Measurements from ENCODE around the gene GDF11. TPM values are rescaled to one million over a fixed set of nuclear protein-coding genes. Genes with fewer than 3 reads are reported as not detected.

GDF11 gene
- total and polyA plus RNA-seq, 2 of the 8 experiments (the other 6 are each of a cell fraction or from before 2014, with no cell fraction given) = 12.1 to 15.1 TPM

GRCh38 chr12:55698241-55698955 lies 44.5 kb upstream of the GDF11 start:
- Histone ChIP-seq H3K4me2 (ENCODE audit: insufficient read depth in 1 of 2, low read depth in 2 of 2, low read length in 2 of 2) (no peak overlapping the region), H3K23me2 (ENCODE audit: low read depth, low read length) (no peaks in the 10 kb centered on the region), H3K27ac (ENCODE audit: low read depth, low read length) (no peak overlapping the region), H2AFZ (ENCODE audit: low read length) (no peak overlapping the region), H3K56ac (replicated peaks; ENCODE audit: insufficient read length, low read depth, low read length) (no peak overlapping the region), H2AK5ac (ENCODE audit: low read depth, low read length) (no peak overlapping the region), H3K23ac (ENCODE audit: insufficient read length) (no peak overlapping the region), H3K27me3 (replicated peaks in 1 of 4; ENCODE audit: control insufficient read depth in 3 of 4, extremely low read depth in 1 of 4, insufficient read depth in 3 of 4, low read length in 3 of 4) (no peaks in the 10 kb centered on the region), H3K79me1 (ENCODE audit: low read depth, low read length) (peaks cover 3% of the 10 kb centered on the region), H2BK20ac (ENCODE audit: low read length) (no peak overlapping the region), H2BK120ac (replicated peaks; ENCODE audit: low read depth, low read length) (no peak overlapping the region), H3K9me3 (ENCODE audit: insufficient read depth in 2 of 2, low read depth in 1 of 2, low read length in 1 of 2) (no peaks in the 10 kb centered on the region), H4K91ac (replicated peaks; ENCODE audit: insufficient read length, low read length) (no peak overlapping the region), H2BK12ac (ENCODE audit: low read depth, low read length) (no peak overlapping the region), H3K4me1 (replicated peaks in 1 of 4; ENCODE audit: control insufficient read depth in 3 of 4, insufficient read depth in 4 of 4, low read length in 3 of 4) (no peaks in the 10 kb centered on the region), H3K79me2 (ENCODE audit: control insufficient read depth in 1 of 2, insufficient read depth in 2 of 2, low read length in 2 of 2) (no peaks in the 10 kb centered on the region; a peak in 1 of 4 replicates), H2BK15ac (ENCODE audit: low read length) (no peak overlapping the region), H4K5ac (ENCODE audit: insufficient read length, low read depth, low read length) (no peak overlapping the region), H3K4me3 (ENCODE audit: extremely low read depth in 1 of 4, insufficient read depth in 2 of 4, low read depth in 3 of 4, low read length in 4 of 4) (no peak overlapping the region), H3K36me3 (ENCODE audit: control insufficient read depth in 2 of 4, insufficient read depth in 4 of 4, low read length in 3 of 4) (peaks cover 7 to 38% (median 13%) of the 10 kb centered on the region in 4 experiments; a peak in 7 of 8 replicates), H3K9ac (replicated peaks in 1 of 4; ENCODE audit: extremely low read depth in 1 of 4, low read depth in 3 of 4, low read length in 3 of 4) (no peak overlapping the region), H4K20me1 (replicated peaks in 1 of 2; ENCODE audit: control insufficient read depth in 1 of 2, insufficient read depth in 2 of 2, low read length in 2 of 2) (peaks cover 0 to 6% of the 10 kb centered on the region in 2 experiments), H4K8ac (ENCODE audit: extremely low read depth, insufficient read depth, low read length) (no peak overlapping the region), H3K18ac (ENCODE audit: extremely low read depth, low read length) (no peak overlapping the region), H3K14ac (ENCODE audit: insufficient read length) (no peak overlapping the region), H2BK5ac (ENCODE audit: low read depth, low read length) (no peak overlapping the region), H3K4ac (replicated peaks; ENCODE audit: insufficient read length, low read depth, low read length) (no peak overlapping the region)
- POLR2A ChIA-PET (ENCODE audit: partially characterized antibody) = interaction anchor here (0.5 to 2.3 kb wide), 3 partner anchors 9 to 298 kb away, joined by 4 to 7 read pairs (median 4); partner anchors contain the start of gene ITGA7
- FAIRE-seq = no peak
- DNase-seq (ENCODE audit: low read depth in 1 of 2, low spot score in 2 of 2) = no peak
- CTCF ChIA-PET (ENCODE audit: partially characterized antibody) = interaction anchor here (0.6 to 5.9 kb wide), 8 partner anchors 8 to 112 kb away, joined by 3 to 36 read pairs (median 5); partner anchors contain the start of gene ITGA7
- WGBS, 2 experiments (ENCODE audit: extremely low coverage in 1 of 2, insufficient coverage in 1 of 2, insufficient read length in 1 of 2, insufficient replicate concordance in 2 of 2, low coverage in 1 of 2, low lambda C conversion rate in 2 of 2, missing lambda C conversion rate in 1 of 2) = 92% methylated on average over 16 of the region's 16 CpGs; no CpG with 5 or more reads in 1 of the 2 experiments
- TF ChIP-seq SAP30 (IDR thresholded peaks at IDR 0.05; ENCODE audit: insufficient read depth, insufficient replicate concordance, low read length) = no peak
- no peak for TF ChIP-seq TAF1 (IDR thresholded peaks at IDR 0.05; ENCODE audit: low read depth, low read length)
- TF ChIP-seq POLR2A (IDR thresholded peaks at IDR 0.05; ENCODE audit: control extremely low read depth in 1 of 2, low read depth in 2 of 2, low read length in 2 of 2) = no peak
- no peak for TF ChIP-seq CHD2 (IDR thresholded peaks at IDR 0.05; ENCODE audit: low read length)
- no peak for TF ChIP-seq CBX8 (IDR thresholded peaks at IDR 0.05; ENCODE audit: borderline replicate concordance, low read depth, low read length)
- TF ChIP-seq KDM5A (IDR thresholded peaks at IDR 0.05; ENCODE audit: low read length) = no peak

Measured in H1 (cell line).